ENCODE data around the gene SYNC.

The SYNC gene

DNA sequence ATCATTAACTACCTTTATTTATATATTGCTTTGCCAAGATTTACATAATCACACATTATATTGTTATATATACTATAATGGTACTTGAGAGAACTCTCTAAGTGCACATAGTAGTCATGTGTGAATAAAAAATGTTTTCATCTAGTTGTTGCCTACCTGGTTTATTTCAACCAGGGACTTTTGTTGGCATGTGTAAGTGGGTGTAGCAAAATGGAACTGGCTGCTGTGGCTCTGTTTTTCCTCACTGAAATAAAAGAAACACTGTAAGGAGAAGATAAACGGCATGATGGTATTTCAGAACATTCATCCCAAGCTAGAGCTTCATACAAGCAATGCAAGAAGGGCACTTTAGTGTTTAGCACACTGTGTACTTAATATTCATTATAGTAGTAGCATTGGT lies 36.7 kb downstream of the SYNC start (continued):
- TF ChIP-seq, protein P1, sequence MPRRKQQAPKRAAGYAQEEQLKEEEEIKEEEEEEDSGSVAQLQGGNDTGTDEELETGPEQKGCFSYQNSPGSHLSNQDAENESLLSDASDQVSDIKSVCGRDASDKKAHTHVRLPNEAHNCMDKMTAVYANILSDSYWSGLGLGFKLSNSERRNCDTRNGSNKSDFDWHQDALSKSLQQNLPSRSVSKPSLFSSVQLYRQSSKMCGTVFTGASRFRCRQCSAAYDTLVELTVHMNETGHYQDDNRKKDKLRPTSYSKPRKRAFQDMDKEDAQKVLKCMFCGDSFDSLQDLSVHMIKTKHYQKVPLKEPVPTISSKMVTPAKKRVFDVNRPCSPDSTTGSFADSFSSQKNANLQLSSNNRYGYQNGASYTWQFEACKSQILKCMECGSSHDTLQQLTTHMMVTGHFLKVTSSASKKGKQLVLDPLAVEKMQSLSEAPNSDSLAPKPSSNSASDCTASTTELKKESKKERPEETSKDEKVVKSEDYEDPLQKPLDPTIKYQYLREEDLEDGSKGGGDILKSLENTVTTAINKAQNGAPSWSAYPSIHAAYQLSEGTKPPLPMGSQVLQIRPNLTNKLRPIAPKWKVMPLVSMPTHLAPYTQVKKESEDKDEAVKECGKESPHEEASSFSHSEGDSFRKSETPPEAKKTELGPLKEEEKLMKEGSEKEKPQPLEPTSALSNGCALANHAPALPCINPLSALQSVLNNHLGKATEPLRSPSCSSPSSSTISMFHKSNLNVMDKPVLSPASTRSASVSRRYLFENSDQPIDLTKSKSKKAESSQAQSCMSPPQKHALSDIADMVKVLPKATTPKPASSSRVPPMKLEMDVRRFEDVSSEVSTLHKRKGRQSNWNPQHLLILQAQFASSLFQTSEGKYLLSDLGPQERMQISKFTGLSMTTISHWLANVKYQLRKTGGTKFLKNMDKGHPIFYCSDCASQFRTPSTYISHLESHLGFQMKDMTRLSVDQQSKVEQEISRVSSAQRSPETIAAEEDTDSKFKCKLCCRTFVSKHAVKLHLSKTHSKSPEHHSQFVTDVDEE (CRISPR knock-in tag; IDR thresholded peaks at IDR 0.05): no peak
- TF ChIP-seq ZC3H10 (CRISPR knock-in tag; IDR thresholded peaks at IDR 0.05) (no peak), RARB (CRISPR knock-in tag; IDR thresholded peaks at IDR 0.05) (no peak)

DNA sequence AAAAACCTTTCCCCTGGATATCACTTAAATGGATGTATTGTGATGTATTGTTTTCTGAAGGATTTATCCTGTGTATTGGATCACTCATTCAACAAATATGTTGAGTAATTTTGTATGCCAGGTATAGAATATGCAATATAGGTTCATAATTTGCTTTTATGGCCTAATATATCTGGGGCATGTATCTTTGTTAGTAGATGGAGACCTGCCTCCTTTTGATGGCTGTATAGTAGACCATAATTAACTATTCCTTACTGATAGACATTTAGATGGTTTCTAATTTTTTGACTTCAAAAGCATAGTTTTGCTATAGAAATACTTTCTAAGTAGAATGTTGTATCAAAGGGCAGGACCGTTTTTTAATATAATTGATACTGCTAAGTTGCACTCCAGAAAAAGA lies 43.0 kb downstream of the SYNC start:
- ATAC-seq: no peak
- TF ChIP-seq, protein P2, sequence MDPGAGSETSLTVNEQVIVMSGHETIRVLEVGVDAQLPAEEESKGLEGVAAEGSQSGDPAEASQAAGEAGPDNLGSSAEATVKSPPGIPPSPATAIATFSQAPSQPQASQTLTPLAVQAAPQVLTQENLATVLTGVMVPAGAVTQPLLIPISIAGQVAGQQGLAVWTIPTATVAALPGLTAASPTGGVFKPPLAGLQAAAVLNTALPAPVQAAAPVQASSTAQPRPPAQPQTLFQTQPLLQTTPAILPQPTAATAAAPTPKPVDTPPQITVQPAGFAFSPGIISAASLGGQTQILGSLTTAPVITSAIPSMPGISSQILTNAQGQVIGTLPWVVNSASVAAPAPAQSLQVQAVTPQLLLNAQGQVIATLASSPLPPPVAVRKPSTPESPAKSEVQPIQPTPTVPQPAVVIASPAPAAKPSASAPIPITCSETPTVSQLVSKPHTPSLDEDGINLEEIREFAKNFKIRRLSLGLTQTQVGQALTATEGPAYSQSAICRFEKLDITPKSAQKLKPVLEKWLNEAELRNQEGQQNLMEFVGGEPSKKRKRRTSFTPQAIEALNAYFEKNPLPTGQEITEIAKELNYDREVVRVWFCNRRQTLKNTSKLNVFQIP (CRISPR knock-in tag; IDR thresholded peaks at IDR 0.05; ENCODE audit: borderline replicate concordance, low read depth): no peak
- TF ChIP-seq ZNF565 (CRISPR knock-in tag; conservative IDR thresholded peaks at IDR 0.05; ENCODE audit: low read depth) (no peak), SNAI2 (CRISPR knock-in tag; IDR thresholded peaks at IDR 0.05) (no peak), ZNF70 (CRISPR knock-in tag; IDR thresholded peaks at IDR 0.05) (no peak), BACH2 (CRISPR knock-in tag; IDR thresholded peaks at IDR 0.05; ENCODE audit: borderline replicate concordance) (no peak), TOX (CRISPR knock-in tag; IDR thresholded peaks at IDR 0.05; ENCODE audit: borderline replicate concordance) (no peak), ISL1 (CRISPR knock-in tag; IDR thresholded peaks at IDR 0.05) (no peak), ZNF8 (CRISPR knock-in tag; IDR thresholded peaks at IDR 0.05) (no peak), ARNTL (CRISPR knock-in tag; IDR thresholded peaks at IDR 0.05; ENCODE audit: borderline replicate concordance, low read depth) (no peak)
- TF ChIP-seq, protein P3, sequence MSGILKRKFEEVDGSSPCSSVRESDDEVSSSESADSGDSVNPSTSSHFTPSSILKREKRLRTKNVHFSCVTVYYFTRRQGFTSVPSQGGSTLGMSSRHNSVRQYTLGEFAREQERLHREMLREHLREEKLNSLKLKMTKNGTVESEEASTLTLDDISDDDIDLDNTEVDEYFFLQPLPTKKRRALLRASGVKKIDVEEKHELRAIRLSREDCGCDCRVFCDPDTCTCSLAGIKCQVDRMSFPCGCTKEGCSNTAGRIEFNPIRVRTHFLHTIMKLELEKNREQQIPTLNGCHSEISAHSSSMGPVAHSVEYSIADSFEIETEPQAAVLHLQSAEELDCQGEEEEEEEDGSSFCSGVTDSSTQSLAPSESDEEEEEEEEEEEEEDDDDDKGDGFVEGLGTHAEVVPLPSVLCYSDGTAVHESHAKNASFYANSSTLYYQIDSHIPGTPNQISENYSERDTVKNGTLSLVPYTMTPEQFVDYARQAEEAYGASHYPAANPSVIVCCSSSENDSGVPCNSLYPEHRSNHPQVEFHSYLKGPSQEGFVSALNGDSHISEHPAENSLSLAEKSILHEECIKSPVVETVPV (CRISPR knock-in tag; IDR thresholded peaks at IDR 0.05): no peak

DNA sequence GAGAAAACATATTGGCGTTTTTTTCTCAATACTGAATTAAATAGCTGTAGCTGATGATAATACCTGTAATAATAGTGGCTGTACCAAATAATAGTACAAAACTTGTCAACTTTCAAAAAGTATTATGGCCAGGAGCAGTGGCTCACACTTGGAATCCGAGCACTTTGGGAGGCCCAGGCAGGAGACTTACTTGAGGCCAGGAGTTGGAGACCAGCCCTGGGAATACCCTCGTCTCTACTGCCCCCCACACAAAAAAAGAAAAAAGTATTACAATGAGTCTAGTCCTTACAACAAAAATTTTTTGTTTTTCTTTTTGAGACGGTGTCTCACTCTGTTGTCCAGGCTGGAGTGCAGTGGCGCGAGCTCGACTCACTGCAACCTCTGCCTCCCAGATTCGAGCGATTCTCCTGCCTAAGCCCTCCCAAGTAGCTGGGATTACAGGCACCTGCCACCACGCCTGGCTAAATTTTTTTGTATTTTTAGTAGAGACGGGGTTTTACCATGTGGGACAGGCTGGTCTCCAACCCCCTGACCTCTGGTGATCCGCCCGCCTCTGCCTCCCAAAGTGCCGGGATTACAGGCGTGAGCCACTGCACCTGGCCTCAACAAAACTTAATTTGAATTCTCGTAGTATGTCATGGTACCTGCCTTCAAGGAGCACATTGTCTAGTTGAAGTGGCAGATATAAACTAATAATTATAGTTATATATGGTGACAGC lies 50.2 kb downstream of the SYNC start:
- ATAC-seq: no peak
- no peak for TF ChIP-seq BACH2 (CRISPR knock-in tag; IDR thresholded peaks at IDR 0.05; ENCODE audit: borderline replicate concordance)
- 0 out of 2 replicates have a peak, but pooled peaks have one; percentile 54 for TF ChIP-seq ZNF70 (CRISPR knock-in tag; IDR thresholded peaks at IDR 0.05)
- no peak for TF ChIP-seq SNAI2 (CRISPR knock-in tag; IDR thresholded peaks at IDR 0.05)
- TF ChIP-seq ISL1 (CRISPR knock-in tag; IDR thresholded peaks at IDR 0.05): no peak
- TF ChIP-seq, protein P3 (CRISPR knock-in tag; IDR thresholded peaks at IDR 0.05): no peak
- TF ChIP-seq PPARA (CRISPR knock-in tag; IDR thresholded peaks at IDR 0.05; ENCODE audit: borderline replicate concordance): no peak
- TF ChIP-seq OSR1 (CRISPR knock-in tag; IDR thresholded peaks at IDR 0.05): no peak

DNA sequence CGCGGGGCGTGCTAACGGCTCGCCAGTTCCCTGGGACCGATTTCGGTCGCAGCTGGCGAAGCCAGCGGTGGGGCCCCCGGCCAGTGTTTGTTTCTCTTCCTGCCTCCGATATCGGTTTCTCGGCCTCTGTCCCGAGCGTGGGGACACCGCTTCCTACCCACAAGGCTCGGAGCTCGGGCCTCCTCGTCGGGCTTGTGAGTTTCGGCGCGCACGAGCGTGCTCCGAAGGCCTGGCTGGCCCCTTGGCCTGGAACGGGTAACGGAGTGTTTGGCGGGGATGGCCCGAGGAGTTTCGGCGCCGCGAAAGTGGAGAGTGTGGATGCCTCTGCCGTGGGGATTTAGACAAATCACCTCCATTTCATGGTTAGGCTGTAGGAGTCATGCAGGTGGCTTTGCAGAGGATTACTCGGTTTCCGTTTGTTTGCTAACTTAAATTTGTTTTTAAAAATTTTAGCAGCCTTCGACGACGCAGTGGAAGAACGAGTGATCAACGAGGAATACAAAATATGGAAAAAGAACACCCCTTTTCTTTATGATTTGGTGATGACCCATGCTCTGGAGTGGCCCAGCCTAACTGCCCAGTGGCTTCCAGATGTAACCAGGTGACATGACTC lies 51.0 kb downstream of the SYNC start:
- peak; percentile 16 for ATAC-seq
- TF ChIP-seq SNAI2 (CRISPR knock-in tag; IDR thresholded peaks at IDR 0.05) (no peak), ZFP3 (CRISPR knock-in tag; IDR thresholded peaks at IDR 0.05) (0 out of 2 replicates have a peak, but pooled peaks have one; percentile 14)

DNA sequence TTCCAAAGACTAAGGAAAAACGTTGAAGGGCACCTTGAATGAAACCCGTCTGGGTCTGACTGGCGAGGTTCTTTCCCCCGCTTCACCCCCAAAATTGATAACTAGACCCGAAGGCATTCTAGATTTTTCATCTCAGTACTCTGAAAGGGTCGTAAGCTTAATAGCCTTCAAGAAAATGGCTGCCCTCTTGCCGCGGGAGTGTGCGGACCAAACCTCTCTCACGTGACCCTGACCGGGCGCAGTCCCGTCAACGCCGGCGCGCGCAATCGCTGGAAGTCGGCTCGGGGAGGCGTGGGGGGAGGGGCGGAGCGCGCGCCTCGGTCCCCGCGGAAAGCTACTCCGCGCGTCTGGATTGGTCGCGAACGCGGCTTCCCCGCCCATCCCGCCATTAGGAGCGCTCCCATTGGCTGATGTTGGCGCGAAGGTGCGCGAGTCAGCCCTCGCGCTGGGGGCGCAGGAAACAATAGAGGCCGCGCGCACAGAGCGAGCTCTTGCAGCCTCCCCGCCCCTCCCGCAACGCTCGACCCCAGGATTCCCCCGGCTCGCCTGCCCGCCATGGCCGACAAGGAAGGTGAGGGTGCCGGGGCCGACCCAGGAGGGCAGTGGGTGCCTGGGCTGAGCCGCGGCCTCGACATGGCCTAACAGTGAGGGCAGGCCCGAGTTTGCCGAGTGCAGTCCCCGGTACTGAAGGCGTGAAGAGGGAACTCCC lies 51.7 kb downstream of the SYNC start, which contains the start of gene RBBP4:
Gene RBBP4 (plus strand): TSS at position 457 of the 709 bp plus-strand sequence. CDS start 99 bp downstream, at position 556.
- ATAC-seq: peak; percentile 94
- TF ChIP-seq, protein P1 (CRISPR knock-in tag; IDR thresholded peaks at IDR 0.05): peak; percentile 86
- TF ChIP-seq ESRRG (CRISPR knock-in tag; IDR thresholded peaks at IDR 0.05) (peak; percentile 33; the same call in 1 of the 2 replicates), ZFP3 (CRISPR knock-in tag; IDR thresholded peaks at IDR 0.05) (peak; percentile 88), ARNTL (CRISPR knock-in tag; IDR thresholded peaks at IDR 0.05; ENCODE audit: borderline replicate concordance, low read depth) (peak; percentile 68; the same call in 1 of the 2 replicates), OSR1 (CRISPR knock-in tag; IDR thresholded peaks at IDR 0.05) (no peak), ZNF8 (CRISPR knock-in tag; IDR thresholded peaks at IDR 0.05) (peak; percentile 59; the same call in 1 of the 2 replicates), PPARA (CRISPR knock-in tag; IDR thresholded peaks at IDR 0.05; ENCODE audit: borderline replicate concordance) (no peak), TOX (CRISPR knock-in tag; IDR thresholded peaks at IDR 0.05; ENCODE audit: borderline replicate concordance) (peak; percentile 85), GLIS3 (CRISPR knock-in tag; IDR thresholded peaks at IDR 0.05) (no peak)

Measured in SK-N-SH treated with all-trans-retinoic acid at 6 μM for 48 hours (cell line).